Activated CD4-positive, alpha-beta T cell treated with anti-CD3 and anti-CD28 coated beads for 36 hours (primary cell): ENCODE data around the gene ATXN7L2. TPM values are rescaled to one million over a fixed set of nuclear protein-coding genes. Genes with fewer than 3 reads are reported as not detected.
"Not testable (repeated sequence)": the region's sequence is repeated elsewhere in the genome, so short reads cannot be mapped to it uniquely, and the experiment has no call there.

ENCODE experiments used
- ATAC-seq: fragments of 200-7000 bp; cut with Tn5 transposase; one replicate; pipeline ENCODE4 v1.10.0; 2021; ENCODE audit warnings: mild to moderate bottlenecking, moderate library complexity
- CTCF ChIA-PET: fragments of 350-600 bp; sonication (Branson Sonifier 250); formaldehyde crosslinking; loops from one replicate; lab custom pipeline; 2021; ENCODE audit warnings: antibody characterized with exemption; lab: Charles Lee
- POLR2A ChIA-PET: fragments of 350-600 bp; sonication (Branson Sonifier 250); formaldehyde crosslinking; loops from one replicate; lab custom pipeline; 2021; ENCODE audit warnings: antibody characterized with exemption, inconsistent platforms; lab: Charles Lee
- DNase-seq: peaks from one replicate; pipeline ENCODE4 v3.0.0-alpha.2; 2020
- H3K27ac Mint-ChIP-seq: one replicate; pipeline ENCODE4 v1.8.0; 2021; ENCODE audit warnings: mixed read lengths
- H3K27me3 Mint-ChIP-seq: one replicate; pipeline ENCODE4 v1.8.0; 2021; ENCODE audit warnings: mixed read lengths
- H3K36me3 Mint-ChIP-seq: one replicate; pipeline ENCODE4 v1.8.0; 2021; ENCODE audit warnings: low read depth, mixed read lengths
- H3K4me1 Mint-ChIP-seq: one replicate; pipeline ENCODE4 v1.8.0; 2021; ENCODE audit warnings: mixed read lengths
- H3K4me3 Mint-ChIP-seq: one replicate; pipeline ENCODE4 v1.8.0; 2021; ENCODE audit warnings: mild to moderate bottlenecking, moderate library complexity, mixed read lengths
- H3K9me3 Mint-ChIP-seq: one replicate; pipeline ENCODE4 v1.8.0; 2021; ENCODE audit warnings: low read depth, mixed read lengths
- intact Hi-C, 2 experiments: fragments of 100-400 bp; cut with DNase I in 1 of 2; cut with micrococcal nuclease in 1 of 2; formaldehyde crosslinking; loops; one replicate each; pipeline versions ENCODE4 v1.14.2 to v1.15.1; 2022 to 2024; cut with DNase I, micrococcal nuclease
- total RNA-seq, 2 experiments: library from RNA; stranded (reverse); gene quantifications; one replicate each; pipeline ENCODE4 v1.2.3, GENCODE V29; 2021

Gene ATXN7L2, protein sequence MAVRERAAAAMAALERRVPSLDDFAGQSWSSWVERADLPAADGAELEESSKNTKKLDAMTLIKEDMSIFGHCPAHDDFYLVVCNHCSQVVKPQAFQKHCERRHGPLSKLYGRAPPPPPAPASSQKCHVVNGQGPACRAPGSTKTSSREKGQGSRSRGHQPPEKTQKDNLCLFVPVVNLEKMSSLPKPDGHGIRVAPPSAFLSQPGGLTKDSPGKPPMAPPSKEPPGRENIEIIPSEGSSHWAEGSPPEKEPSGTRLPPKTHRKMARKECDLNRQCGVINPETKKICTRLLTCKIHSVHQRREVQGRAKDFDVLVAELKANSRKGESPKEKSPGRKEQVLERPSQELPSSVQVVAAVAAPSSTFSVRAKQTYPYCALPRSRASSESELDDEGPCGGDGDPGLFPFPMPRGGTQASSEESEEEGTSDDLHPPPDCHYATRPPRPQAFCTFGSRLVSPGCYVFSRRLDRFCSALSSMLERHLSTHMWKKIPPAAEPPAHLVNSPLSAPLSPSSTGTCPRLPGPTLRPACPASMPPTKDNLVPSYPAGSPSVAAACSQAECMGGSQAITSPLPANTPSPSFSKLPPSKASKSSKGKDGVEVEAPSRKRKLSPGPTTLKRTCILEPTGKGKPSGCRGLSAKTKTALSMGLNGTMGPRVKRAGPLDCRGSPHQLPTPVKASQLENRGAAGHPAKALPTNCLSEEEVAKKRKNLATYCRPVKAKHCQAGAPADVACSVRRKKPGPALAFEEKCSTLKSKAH
- total RNA-seq, result 10 to 100 TPM; 11.7 to 13.0 TPM

DNA sequence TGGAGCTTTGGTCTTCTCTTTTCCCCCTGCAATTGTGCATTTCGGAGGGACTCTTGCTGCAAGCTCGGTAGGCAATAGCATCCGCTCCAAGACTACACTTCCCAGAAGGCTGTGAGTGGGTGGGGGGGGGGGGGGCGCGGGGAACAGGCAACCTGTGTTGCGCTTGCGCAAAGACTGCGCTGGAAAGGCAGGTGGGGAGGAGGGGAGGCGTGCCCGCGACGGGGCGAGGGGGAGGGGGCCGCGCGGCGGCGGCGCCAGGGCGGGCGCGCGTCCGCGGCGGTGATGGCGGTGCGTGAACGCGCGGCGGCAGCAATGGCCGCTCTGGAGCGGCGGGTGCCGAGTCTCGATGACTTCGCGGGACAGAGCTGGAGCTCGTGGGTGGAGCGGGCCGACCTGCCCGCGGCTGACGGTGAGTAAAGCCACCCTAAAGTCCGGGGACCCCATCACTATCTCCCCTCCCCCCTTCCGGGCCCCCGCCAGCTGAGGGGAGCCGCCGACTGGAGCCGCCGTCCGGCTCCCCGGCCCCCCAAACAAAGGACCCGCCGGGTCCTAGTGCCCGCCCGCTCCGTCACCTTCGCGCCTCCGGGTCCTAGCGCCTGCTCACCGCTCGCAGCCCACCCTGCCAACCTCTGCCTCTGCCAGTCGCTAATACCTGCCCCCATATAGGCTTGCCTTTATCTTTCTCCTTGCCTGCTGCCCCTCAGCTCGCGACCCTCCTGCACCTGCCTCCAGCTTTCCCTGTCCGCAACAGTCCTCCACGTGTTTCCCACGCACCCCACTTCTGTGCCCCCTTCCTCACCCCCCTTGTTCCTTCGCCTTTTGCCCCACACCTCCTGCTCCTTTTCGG, at the start of gene ATXN7L2:
Gene ATXN7L2, plus strand, starts transcription at position 234 of the 847 bp plus-strand sequence. Its CDS starts 49 bp downstream, at position 283.
- no peaks in the 10 kb centered on the region for H3K9me3 Mint-ChIP-seq
- CTCF ChIA-PET, result interaction anchor here (0.5 to 3.6 kb wide), 18 partner anchors 9 to 1298 kb away, joined by 3 to 26 read pairs (median 4); partner anchors contain the start of gene CYB561D1
- H3K27ac Mint-ChIP-seq, result peak within 1 kb of the TSS; percentile 96
- intact Hi-C loops, result loop anchor here (1.0 to 5.0 kb wide), 14 partner anchors 10 to 855 kb away; partner anchors contain the start of genes PSMA5 (in 2 of the 2), AHCYL1 (in 1 of the 2), AMIGO1 (in 1 of the 2) and CELSR2 (in 1 of the 2)
- peak within 1 kb of the TSS; percentile 88 for H3K4me3 Mint-ChIP-seq
- no peaks in the 10 kb centered on the region for H3K27me3 Mint-ChIP-seq
- POLR2A ChIA-PET, result interaction anchor here (0.6 to 1.7 kb wide), 5 partner anchors 9 to 201 kb away, joined by 3 to 8 read pairs (median 3); partner anchors contain the start of genes CYB561D1 and PSRC1
- peaks cover 33% of the 10 kb centered on the region for H3K4me1 Mint-ChIP-seq
- ATAC-seq (peak; percentile 79), DNase-seq (peak; percentile 96)
- H3K36me3 Mint-ChIP-seq, result peaks cover 9% of the 10 kb centered on the region

DNA sequence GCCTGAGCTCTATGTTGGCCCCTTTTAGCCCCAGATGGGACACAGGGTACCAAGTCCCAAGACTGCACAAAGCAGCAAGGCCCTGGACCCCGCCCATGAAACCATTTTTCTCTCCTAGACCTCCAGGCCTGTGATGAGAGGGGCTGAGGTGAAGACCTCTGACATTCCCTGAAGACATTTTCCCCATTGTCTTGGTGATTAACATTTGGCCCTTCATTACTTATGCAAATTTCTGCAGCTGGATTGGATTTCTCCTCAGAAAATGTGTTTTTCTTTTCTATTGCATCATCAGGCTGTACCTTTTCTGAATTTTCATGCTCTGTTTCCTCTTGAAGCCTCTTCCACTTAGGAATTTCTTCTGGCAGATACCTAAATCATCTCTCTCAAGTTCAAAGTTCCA, 49.2 kb upstream of the ATXN7L2 start:
- DNase-seq (no peak), ATAC-seq (no peak)
- ChIA-PET CTCF (interaction anchor here (0.6 kb wide), 1 partner anchor 27 kb away, joined by 3 read pairs; no protein-coding TSS in a partner anchor), POLR2A (no interaction called here)
- intact Hi-C loops, result no loop called here
- H3K4me1 Mint-ChIP-seq, result no peaks in the 10 kb centered on the region
- H3K36me3 Mint-ChIP-seq, result no peaks in the 10 kb centered on the region
- H3K27ac Mint-ChIP-seq, result no peak overlapping the region
- H3K27me3 Mint-ChIP-seq, result peaks cover 5% of the 10 kb centered on the region
- H3K9me3 Mint-ChIP-seq, result no peaks in the 10 kb centered on the region
- H3K4me3 Mint-ChIP-seq, result no peak overlapping the region

DNA sequence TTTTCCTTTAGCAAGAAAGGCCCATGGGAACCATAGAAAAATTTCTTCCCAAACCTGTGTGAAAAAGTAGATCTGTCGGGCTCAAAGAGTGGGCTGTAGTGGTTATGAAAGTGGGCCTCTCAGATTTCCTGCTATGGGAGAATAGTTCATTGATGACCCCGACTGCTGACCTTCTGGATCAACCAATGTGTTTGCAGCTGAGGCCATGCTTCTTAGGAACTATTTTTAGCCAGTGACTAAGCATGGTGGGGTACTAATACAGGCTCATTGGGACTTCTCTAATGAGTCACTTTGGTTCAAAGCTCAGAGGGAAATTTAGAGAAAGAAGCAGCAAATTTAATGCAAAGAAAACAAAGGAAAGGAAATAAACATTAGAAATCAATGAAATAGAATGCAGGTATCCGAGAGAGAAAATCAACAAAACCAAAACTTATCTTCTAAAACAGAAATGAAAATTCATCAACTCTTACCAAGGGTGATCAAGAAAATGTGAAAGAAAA, 44.9 kb upstream of the ATXN7L2 start:
- intact Hi-C loops, result no loop called here
- Mint-ChIP-seq H3K4me1 (no peaks in the 10 kb centered on the region), H3K27ac (no peak overlapping the region), H3K9me3 (no peaks in the 10 kb centered on the region), H3K36me3 (no peaks in the 10 kb centered on the region), H3K4me3 (no peak overlapping the region), H3K27me3 (peaks cover 5% of the 10 kb centered on the region)
- ChIA-PET CTCF (no interaction called here), POLR2A (no interaction called here)
- no peak for DNase-seq
- peak; percentile 83 for ATAC-seq

DNA sequence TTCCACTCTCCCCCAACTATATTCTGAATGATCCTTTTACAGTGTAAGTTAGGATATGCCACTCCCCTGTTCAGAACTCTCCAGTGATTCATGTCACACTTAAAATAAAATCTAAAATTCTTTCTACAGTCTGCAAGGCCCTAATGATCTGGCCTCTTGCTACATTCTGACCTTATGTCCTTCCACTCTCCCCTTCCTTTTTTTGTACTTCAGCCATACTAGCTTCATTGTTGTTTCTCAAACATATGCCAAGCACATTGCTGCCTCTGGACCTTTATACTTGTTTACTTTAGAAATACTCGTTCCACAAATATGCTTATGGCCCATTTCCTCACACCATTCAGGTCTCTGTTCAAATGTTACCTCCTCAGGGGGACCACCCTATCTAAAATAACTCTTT, 42.6 kb upstream of the ATXN7L2 start:
- intact Hi-C loops, result no loop called here
- no peak overlapping the region for H3K4me3 Mint-ChIP-seq
- peaks cover 4% of the 10 kb centered on the region for H3K27me3 Mint-ChIP-seq
- ATAC-seq, result no peak
- ChIA-PET POLR2A (no interaction called here), CTCF (interaction anchor here (0.7 kb wide), 1 partner anchor 17 kb away, joined by 3 read pairs; no protein-coding TSS in a partner anchor)
- no peaks in the 10 kb centered on the region for H3K4me1 Mint-ChIP-seq
- no peak overlapping the region for H3K27ac Mint-ChIP-seq
- H3K36me3 Mint-ChIP-seq, result no peaks in the 10 kb centered on the region
- DNase-seq, result no peak
- H3K9me3 Mint-ChIP-seq, result no peaks in the 10 kb centered on the region

DNA sequence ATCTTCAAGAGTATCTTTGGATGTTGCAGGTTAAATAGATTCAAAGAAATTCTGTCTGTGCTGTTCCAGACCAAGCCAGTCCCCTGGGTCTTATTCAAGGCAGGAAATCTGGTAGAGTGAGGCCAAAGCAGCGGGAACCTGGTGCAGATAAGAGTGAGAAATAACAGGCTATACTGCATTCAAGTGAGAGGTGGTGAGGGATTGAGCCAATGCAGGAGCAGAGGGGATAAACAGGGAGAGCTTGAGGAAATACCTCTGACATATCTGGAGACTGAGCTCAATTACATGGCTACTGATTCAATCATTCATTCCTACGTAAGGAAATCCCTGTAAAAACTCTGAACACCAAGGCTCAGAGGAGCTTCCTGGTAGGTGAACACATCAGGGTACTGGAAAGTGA, 40.2 kb upstream of the ATXN7L2 start:
- ChIA-PET POLR2A (no interaction called here), CTCF (interaction anchor here (0.5 kb wide), 2 partner anchors 30 to 355 kb away, joined by 3 to 4 read pairs; no protein-coding TSS in a partner anchor)
- H3K27me3 Mint-ChIP-seq, result peaks cover 6% of the 10 kb centered on the region
- H3K4me1 Mint-ChIP-seq, result no peaks in the 10 kb centered on the region
- H3K9me3 Mint-ChIP-seq, result no peaks in the 10 kb centered on the region
- no peak for ATAC-seq
- DNase-seq, result no peak
- no peak overlapping the region for H3K4me3 Mint-ChIP-seq
- H3K27ac Mint-ChIP-seq, result no peak overlapping the region
- intact Hi-C loops, result no loop called here
- no peaks in the 10 kb centered on the region for H3K36me3 Mint-ChIP-seq

DNA sequence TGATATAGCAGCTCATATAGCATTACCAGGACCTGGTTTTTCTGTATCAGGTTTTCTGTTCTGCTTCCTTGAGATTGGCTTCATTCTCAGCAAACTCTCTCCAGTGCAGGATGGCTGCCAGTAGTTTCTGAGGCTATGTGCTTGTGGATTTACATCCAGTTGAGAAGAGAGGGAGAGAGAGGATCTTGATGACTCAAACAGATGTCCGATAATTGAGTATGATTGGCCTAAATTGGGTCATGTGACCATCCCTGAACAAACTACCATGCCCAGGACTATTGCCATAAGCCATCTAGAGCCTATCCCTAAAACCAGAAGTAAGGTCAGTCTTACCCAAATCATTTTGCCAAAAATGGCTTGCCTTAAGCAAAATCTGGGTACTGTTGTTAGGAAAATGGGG, 39.4 kb upstream of the ATXN7L2 start:
- Mint-ChIP-seq H3K36me3 (no peaks in the 10 kb centered on the region), H3K9me3 (no peaks in the 10 kb centered on the region), H3K4me1 (no peaks in the 10 kb centered on the region), H3K4me3 (no peak overlapping the region), H3K27ac (no peak overlapping the region), H3K27me3 (peaks cover 6% of the 10 kb centered on the region)
- ATAC-seq, result no peak
- intact Hi-C loops, result no loop called here
- CTCF ChIA-PET, result interaction anchor here (1.2 kb wide), 1 partner anchor 88 kb away, joined by 3 read pairs; no protein-coding TSS in a partner anchor
- no peak for DNase-seq
- POLR2A ChIA-PET, result no interaction called here

DNA sequence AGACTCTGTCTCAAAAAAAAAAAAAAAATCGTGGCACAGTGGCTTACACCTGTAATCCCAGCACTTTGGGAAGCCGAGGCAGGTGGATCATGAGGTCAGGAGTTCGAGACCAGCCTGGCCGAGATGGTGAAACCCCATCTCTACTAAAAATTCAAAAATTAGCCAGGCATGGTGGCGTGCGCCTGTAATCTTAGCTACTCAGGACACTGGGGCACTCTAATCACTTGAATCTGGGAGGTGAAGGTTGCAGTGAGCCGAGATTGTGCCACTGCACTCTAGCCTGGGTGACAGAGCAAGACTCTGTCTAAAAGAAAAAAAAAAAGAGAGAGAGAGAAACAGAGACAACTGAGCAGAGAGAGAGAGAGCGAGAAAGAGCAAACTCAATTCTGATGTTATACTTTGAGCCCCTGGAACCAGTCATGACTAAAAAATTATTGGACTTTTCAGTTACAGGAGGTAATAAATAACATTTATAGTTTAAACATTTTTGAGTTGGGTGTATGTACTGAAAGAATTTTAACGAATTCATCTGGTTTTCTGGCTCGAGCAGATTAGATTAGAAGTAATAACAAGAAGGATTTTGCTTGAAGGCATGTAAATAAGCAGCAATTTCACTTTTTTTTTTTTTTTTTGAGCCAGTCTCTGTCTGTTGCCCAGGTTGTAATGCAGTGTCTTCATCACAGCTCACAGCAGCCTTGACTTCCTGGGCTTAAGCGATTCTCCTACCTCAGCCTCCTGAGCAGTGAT, 37.6 kb upstream of the ATXN7L2 start:
- H3K36me3 Mint-ChIP-seq, ATAC-seq: not testable (repeated sequence)
- CTCF ChIA-PET, result interaction anchor here (0.5 to 1.0 kb wide), 2 partner anchors 19 to 171 kb away, joined by 3 read pairs; no protein-coding TSS in a partner anchor

DNA sequence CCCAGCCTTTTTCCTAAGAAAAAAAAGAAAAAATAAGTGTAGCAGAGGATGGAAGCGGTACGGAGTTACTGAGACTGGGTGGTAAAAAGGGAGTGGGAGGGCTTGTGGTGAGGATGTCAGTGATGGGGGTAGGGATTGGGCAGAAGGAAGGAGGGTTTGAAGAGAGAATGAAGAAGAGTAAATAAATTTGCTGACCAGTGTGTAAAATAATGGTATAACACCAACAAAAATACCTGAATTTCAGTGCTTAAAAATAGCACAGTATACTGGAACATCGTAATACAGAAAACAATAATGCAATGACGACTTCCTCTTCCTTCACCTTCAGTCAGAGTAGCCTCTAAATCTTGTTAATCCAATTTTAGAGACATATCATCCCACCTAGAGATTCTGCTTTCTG, 36.2 kb upstream of the ATXN7L2 start:
- H3K27me3 Mint-ChIP-seq, result peaks cover 12% of the 10 kb centered on the region
- ChIA-PET POLR2A (no interaction called here), CTCF (interaction anchor here (0.7 to 0.9 kb wide), 2 partner anchors 10 to 1291 kb away, joined by 3 read pairs; no protein-coding TSS in a partner anchor)
- H3K4me1 Mint-ChIP-seq, result no peaks in the 10 kb centered on the region
- DNase-seq (no peak), ATAC-seq (no peak)
- H3K4me3 Mint-ChIP-seq, result no peak overlapping the region
- H3K9me3 Mint-ChIP-seq, result no peaks in the 10 kb centered on the region
- intact Hi-C loops, result no loop called here
- no peak overlapping the region for H3K27ac Mint-ChIP-seq
- no peaks in the 10 kb centered on the region for H3K36me3 Mint-ChIP-seq

More for the DNA sequence above, 37.6 kb upstream of the ATXN7L2 start:
- intact Hi-C loops, H3K4me3 Mint-ChIP-seq, DNase-seq, H3K4me1 Mint-ChIP-seq, H3K9me3 Mint-ChIP-seq, POLR2A ChIA-PET, H3K27ac Mint-ChIP-seq: not testable (repeated sequence)
- H3K27me3 Mint-ChIP-seq, result peaks cover 12% of the 10 kb centered on the region

DNA sequence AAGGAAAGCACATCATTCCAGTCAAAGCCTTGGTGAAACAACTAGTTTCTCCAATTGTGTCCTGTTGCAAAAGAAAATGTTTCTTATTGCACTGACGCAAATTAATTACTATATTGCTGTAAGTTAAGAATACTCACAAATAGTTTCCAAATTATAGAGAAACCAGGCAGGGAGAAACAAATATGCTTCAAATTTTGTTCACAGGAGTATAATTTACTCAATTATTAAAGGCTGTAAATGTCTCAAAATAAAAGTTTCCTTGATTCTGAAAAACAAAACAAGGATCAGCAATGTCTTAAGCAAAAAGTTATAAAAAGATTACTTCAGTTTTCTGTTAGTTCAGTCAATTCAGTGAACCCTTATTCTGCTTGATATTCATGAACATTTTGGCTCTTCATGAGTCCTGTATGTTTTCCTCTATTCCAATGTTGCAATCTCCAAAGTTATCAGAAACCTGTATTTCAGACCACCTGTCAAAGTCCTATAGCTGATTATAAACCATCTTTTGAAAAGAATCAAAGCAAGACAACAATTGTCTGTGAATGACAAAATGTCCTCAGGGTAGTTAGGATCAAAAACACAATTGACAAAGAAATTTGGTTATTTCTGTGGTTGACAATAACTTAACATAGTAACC, 29.1 kb upstream of the ATXN7L2 start:
- no peak for ATAC-seq
- H3K27ac Mint-ChIP-seq, result no peak overlapping the region
- intact Hi-C loops, result no loop called here
- peaks cover 24% of the 10 kb centered on the region for H3K27me3 Mint-ChIP-seq
- no peak overlapping the region for H3K4me3 Mint-ChIP-seq
- peaks cover 3% of the 10 kb centered on the region for H3K36me3 Mint-ChIP-seq
- H3K4me1 Mint-ChIP-seq, result no peaks in the 10 kb centered on the region
- CTCF ChIA-PET, result no interaction called here
- peaks cover 21% of the 10 kb centered on the region for H3K9me3 Mint-ChIP-seq
- DNase-seq, result no peak
- POLR2A ChIA-PET, result no interaction called here

DNA sequence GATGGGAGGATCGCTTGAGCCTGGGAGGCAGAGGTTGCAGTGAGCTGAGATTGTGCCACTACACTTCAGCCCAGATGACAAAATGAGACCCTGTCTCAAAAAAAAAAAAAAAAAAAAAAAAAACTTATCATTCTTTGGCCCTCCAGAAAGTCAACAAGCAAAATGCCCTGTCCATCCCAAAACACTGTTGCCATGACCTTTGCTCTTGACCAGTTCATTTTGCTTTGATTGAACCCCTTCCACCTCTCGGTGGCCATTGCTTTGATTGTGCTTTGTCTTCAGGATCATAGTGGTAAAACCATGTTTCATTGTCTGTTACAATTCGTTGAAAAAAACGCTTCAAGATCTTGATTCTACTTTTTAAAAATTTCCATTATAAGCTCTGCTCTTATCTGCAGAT, 25.9 kb upstream of the ATXN7L2 start:
- POLR2A ChIA-PET, result no interaction called here
- peaks cover 3% of the 10 kb centered on the region for H3K36me3 Mint-ChIP-seq
- no peak overlapping the region for H3K27ac Mint-ChIP-seq
- no peak for DNase-seq
- CTCF ChIA-PET, result interaction anchor here (1.5 kb wide), 1 partner anchor 10 kb away, joined by 3 read pairs; no protein-coding TSS in a partner anchor
- H3K4me1 Mint-ChIP-seq, result no peaks in the 10 kb centered on the region
- H3K4me3 Mint-ChIP-seq, result no peak overlapping the region
- peaks cover 21% of the 10 kb centered on the region for H3K9me3 Mint-ChIP-seq
- no peak for ATAC-seq
- intact Hi-C loops, result no loop called here
- peaks cover 29% of the 10 kb centered on the region for H3K27me3 Mint-ChIP-seq
